Measurements from ENCODE around the gene CCDC15. TPM values are rescaled to one million over a fixed set of nuclear protein-coding genes. Genes with fewer than 3 reads are reported as not detected.

The CCDC15 gene
- total RNA-seq, 1 experiment from 2014 or later, result 2.8 TPM

DNA sequence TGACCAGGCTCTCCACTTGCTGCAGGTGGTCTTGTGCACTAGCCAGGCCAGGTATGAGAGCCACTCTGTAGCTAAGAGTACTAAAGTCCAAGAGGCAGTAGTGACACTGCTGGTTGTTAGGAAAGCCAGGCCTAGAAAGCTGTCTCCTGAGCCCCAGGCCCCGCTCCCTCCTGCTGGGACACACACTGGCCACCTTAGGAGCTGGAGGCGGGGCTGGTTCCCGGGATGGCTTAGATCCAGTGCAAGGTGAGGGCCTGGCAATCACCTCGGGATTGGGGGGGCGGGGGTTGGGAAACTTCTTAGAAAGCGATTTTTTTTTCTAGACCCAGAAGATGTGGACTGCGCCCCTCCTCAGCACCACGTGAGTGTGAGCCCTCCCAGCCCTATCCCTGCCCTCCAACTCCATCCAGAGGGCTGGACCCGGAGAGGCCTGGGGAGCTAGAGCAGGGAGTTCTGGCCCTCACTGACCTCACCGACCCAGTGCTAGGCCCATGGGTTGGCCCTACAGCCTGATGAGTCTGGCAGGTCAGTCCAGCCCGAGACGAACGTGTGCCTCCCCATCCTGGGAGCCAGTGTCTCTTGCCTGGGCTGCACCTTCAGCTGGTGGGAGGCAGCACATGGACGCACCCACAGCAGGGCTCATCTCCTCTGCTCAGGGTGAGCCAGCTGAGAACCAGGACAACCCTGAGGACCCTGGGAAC lies 127.2 kb downstream of the CCDC15 start:
- Histone ChIP-seq H3K79me1 (ENCODE audit: insufficient read depth, low read depth, low read length, poor library complexity, severe bottlenecking) (no peaks in the 10 kb centered on the region), H2BK15ac (ENCODE audit: low read depth, low read length) (no peak overlapping the region)
- no peak for DNase-seq

More for the DNA sequence above, 127.2 kb downstream of the CCDC15 start:
- no peaks in the 10 kb centered on the region for H3K9me3 ChIP-seq (ENCODE audit: control insufficient read depth, low read depth, low read length)
- H3K56ac ChIP-seq (ENCODE audit: insufficient read length, low read depth, low read length), result no peak overlapping the region
- Mint-ChIP-seq H3K4me1 (peaks cover 3 to 6% of the 10 kb centered on the region in 2 experiments), H3K9me3 (no peaks in the 10 kb centered on the region), H3K27me3 (ENCODE audit: low read depth) (peaks cover 15% of the 10 kb centered on the region), H3K36me3 (ENCODE audit: insufficient read depth in 1 of 3, low read depth in 3 of 3) (peaks cover 0 to 2% (median 0%) of the 10 kb centered on the region in 3 experiments; a peak in 1 of 7 replicates), H3K27ac (no peak overlapping the region), H3K4me3 (no peak overlapping the region)
- H3K4me2 ChIP-seq (ENCODE audit: insufficient read depth, insufficient read length, low read length), result no peak overlapping the region
- no peak overlapping the region for H3K27ac ChIP-seq (ENCODE audit: insufficient read length, low read depth, low read length)
- TF ChIP-seq, protein P1, sequence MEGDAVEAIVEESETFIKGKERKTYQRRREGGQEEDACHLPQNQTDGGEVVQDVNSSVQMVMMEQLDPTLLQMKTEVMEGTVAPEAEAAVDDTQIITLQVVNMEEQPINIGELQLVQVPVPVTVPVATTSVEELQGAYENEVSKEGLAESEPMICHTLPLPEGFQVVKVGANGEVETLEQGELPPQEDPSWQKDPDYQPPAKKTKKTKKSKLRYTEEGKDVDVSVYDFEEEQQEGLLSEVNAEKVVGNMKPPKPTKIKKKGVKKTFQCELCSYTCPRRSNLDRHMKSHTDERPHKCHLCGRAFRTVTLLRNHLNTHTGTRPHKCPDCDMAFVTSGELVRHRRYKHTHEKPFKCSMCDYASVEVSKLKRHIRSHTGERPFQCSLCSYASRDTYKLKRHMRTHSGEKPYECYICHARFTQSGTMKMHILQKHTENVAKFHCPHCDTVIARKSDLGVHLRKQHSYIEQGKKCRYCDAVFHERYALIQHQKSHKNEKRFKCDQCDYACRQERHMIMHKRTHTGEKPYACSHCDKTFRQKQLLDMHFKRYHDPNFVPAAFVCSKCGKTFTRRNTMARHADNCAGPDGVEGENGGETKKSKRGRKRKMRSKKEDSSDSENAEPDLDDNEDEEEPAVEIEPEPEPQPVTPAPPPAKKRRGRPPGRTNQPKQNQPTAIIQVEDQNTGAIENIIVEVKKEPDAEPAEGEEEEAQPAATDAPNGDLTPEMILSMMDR (conservative IDR thresholded peaks at IDR 0.05), result no peak
- no peaks in the 10 kb centered on the region for H3K23me2 ChIP-seq (ENCODE audit: insufficient read length, low read depth, low read length, poor library complexity, severe bottlenecking)
- H3K27me3 ChIP-seq (ENCODE audit: insufficient read depth, low read length), result no peaks in the 10 kb centered on the region
- no peak overlapping the region for H3K18ac ChIP-seq (ENCODE audit: insufficient read length, low read depth, low read length)
- no peaks in the 10 kb centered on the region for H4K20me1 ChIP-seq (ENCODE audit: control insufficient read depth, insufficient read depth, insufficient read length)
- H3K23ac ChIP-seq (ENCODE audit: insufficient read length, low read depth, low read length), result no peak overlapping the region
- no peak overlapping the region for H4K91ac ChIP-seq (ENCODE audit: insufficient read length, low read depth, low read length)
- WGBS (ENCODE audit: extremely low coverage, insufficient read length, low lambda C conversion rate), result no CpG with 5 or more reads among the region's 14 CpGs
- H2BK20ac ChIP-seq (ENCODE audit: low read depth, low read length, poor library complexity, severe bottlenecking), result no peak overlapping the region
- no peak overlapping the region for H3K4ac ChIP-seq (ENCODE audit: low read depth, low read length)
- H2BK5ac ChIP-seq (ENCODE audit: insufficient read length, low read length), result no peak overlapping the region
- H2BK120ac ChIP-seq (ENCODE audit: low read depth, low read length, poor library complexity, severe bottlenecking), result no peak overlapping the region
- no peak overlapping the region for H3T11ph ChIP-seq (ENCODE audit: low read length)
- H4K8ac ChIP-seq (replicated peaks; ENCODE audit: insufficient read length, low read depth, low read length), result no peak overlapping the region
- no peak overlapping the region for H2AK5ac ChIP-seq (ENCODE audit: insufficient read length, low read length)
- no peak overlapping the region for H3K9ac ChIP-seq (ENCODE audit: extremely low read depth, insufficient read length, low read length)
- no peak overlapping the region for H4K5ac ChIP-seq (ENCODE audit: insufficient read length, low read depth, low read length)
- no peaks in the 10 kb centered on the region for H3K4me1 ChIP-seq (ENCODE audit: insufficient read depth, low read length)
- H3K79me2 ChIP-seq (ENCODE audit: insufficient read depth, low read length), result no peaks in the 10 kb centered on the region
- no peak overlapping the region for H2AFZ ChIP-seq (ENCODE audit: low read length)
- H3K14ac ChIP-seq (ENCODE audit: insufficient read depth, low read length), result peak overlapping the region; percentile 20; the same call in 1 of the 2 replicates
- H2BK12ac ChIP-seq (ENCODE audit: insufficient read length, low read depth, low read length), result no peak overlapping the region
